HG03097 (cell line): ENCODE results near the gene ZNRF2.
"Not testable (repeated sequence)": the region's sequence is repeated elsewhere in the genome, so short reads cannot be mapped to it uniquely, and the experiment has no call there.

Experiments used
- ATAC-seq: cut with Tn5 transposase; IDR thresholded peaks from one replicate; pipeline ENCODE4 v1.9.1; 2021; ENCODE audit not compliant: unreplicated experiment, low FRiP score

ZNRF2 gene

DNA sequence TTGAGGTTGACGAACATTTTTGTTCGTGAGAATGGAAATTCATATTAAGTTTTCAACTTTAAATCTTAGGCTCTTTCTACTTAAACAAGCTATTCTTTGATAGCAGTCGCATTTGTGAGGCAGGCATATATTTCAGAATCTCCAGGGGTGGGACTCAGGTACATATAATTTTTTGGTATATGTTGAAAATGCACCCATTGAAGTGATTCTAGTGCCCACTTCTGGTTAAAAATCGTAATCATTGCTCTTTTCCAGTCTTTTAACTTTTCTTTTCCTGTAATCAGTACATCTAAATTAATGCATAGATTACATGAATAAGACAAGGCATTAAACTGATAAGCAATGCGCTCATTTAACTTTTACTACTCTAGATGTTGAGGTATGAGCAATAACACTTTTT is 67.8 kb downstream of the ZNRF2 start:
- ATAC-seq, result no peak

DNA sequence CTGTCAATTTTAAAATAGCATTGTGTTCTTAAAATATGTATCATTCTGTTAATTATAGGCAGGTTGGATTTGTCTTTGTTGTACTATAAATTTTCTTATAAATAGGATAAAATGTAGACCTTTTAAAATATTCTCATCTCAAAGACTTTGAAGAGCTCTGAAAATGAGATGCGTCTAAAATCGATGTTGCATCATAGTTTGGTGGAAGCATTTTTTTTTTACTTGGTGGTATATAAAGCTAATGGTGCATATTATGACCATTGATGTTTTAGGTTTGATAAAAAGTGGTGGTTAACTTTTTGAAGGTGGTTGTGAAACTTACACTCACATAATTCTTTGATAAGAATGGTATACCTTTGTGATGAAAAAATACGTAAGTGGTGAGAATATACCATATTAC is 69.1 kb downstream of the ZNRF2 start:
- ATAC-seq, result no peak

DNA sequence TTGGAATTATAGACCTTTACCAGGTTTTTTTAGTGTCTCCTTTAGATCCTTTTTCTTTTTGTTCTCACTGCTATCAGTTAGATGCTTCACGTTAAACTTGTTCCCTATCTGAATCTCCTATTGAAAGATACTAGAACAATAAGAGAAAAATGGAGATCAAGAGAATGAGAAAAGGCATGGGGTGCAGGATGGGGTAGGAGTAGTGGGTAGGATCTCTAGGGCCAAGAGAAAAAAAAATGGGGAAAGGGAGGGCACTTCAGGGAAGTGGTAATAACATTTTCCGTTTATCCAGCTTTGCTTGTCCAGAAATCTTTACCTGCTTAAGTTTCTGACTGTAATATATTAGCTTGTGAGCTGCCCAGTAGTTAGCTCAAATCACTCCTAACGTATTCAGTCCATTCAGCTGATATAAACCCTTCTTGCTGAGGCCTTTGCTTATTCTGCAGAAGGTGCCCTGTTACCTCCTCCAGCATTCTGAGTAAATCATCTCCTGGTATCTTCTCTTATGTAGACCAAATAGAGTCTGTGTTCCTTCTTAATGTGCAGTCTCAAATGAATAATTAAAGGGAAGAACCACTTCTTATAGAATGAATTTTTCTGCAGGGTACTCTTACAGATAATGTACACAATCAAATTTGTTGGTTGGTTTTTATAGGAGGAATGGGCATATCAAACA is 69.7 kb downstream of the ZNRF2 start:
- ATAC-seq, result no peak

DNA sequence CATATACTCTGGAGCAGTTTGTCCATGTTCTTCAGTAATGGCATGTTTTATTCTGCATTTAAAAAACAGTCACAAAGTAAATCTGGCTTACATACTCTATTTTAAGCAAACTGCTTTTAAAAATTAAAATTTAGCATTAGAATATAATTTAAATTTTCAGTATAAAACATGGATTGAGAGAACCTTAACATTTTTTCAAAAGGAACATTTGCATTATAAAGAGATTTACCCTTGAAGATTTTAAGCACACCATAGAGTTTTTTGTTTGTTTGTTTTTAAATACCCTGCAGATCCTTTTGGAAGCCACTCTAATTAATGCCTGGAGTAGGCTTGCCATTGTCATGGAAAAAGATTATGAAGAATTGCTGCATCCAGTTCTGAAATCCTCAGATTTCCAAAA is 70.4 kb downstream of the ZNRF2 start:
- ATAC-seq, result no peak

- ATAC-seq, result no peak
Observed at GRCh38 chr7:30359957-30360356, 75.6 kb downstream of the ZNRF2 start.

- no peak for ATAC-seq
Observed at GRCh38 chr7:30363778-30364563, 79.6 kb downstream of the ZNRF2 start.

DNA sequence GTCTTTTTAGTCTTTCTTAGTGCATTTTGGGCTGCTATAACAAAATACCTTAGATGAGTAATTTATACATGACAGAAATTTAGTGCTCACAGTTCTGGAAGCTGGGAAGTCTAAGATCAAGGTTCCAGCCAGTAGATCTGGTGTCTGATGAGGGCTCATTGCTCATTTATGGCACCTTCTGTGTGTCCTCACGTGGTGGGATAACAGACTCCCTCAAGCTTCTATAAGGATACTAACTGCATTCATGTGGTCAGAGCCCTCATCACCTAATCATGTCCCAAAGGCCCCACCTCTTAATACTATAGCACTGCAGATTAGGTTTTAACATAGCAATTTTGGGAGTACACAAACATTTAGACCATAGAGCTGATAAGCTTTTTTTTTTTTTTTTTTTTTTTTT is 80.4 kb downstream of the ZNRF2 start:
- ATAC-seq, result no peak

GRCh38 chr7:30365621-30366020 is 81.2 kb downstream of the ZNRF2 start:
- ATAC-seq, result no peak

GRCh38 chr7:30366606-30367005 is 82.2 kb downstream of the ZNRF2 start:
- ATAC-seq, result no peak

GRCh38 chr7:30367561-30367960 is 83.2 kb downstream of the ZNRF2 start:
- no peak for ATAC-seq

GRCh38 chr7:30369879-30370278 is 85.5 kb downstream of the ZNRF2 start:
- ATAC-seq, result no peak

DNA sequence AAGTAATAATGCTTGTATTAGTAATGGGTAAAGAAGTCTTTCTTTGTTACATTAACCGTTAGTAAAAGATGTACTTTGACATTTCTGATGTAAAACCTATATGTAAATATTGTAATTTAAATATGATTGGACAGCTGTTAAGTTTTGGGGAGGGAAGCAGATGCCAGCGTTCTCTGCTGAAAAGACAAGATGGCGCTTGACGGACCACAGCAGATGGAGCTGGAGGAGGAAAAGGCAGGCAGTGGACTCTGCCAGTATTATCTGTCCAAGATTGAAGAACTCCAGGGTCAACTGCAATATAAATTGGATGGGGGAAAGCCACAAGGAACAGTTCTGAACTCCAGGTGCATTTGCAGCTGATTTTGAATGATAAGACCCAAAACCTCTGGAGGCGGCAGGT is 86.9 kb downstream of the ZNRF2 start:
- no peak for ATAC-seq

DNA sequence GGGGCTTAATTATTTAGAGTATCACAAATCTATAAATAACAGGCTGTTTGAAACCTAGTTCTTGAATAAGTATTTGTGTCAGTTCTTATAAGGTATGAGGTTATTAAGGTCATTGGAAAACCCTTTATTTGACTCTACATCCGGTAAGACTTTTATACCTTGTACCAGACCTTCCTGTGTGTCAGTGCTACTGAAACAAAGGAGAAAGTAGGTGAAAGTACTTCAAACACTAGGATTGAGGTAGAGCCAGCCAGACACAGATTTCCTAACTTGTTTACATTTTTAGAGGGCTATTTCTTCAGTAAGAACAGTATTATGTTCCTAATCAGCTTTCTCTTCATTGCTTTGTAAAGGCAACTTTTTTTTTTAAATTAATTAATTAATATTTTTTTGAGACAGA is 93.9 kb downstream of the ZNRF2 start:
- ATAC-seq, result no peak

GRCh38 chr7:30379131-30379530 is 94.7 kb downstream of the ZNRF2 start:
- ATAC-seq, result no peak

DNA sequence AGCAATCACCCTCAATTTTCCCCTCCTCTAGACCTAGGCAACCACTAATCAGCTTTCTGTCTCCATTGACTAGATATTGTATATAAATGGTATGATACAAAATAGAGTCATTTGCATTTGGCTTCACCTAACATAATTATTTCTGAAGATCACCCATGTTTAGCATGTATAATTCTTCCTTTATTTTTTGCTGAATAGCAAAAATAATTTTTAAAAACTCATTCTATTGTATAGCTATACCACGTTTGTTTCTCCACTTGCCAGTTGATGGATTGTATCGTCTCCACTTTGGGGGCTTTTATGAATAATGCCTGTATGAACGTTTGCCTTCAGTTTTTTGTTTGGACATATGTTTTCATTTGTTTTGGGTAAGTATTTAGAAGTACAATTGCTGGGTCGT is 95.3 kb downstream of the ZNRF2 start:
- ATAC-seq, result no peak

- no peak for ATAC-seq
Observed at GRCh38 chr7:30380294-30380693, 95.9 kb downstream of the ZNRF2 start.

GRCh38 chr7:30380824-30381223 is 96.4 kb downstream of the ZNRF2 start:
- not testable (repeated sequence) for ATAC-seq

DNA sequence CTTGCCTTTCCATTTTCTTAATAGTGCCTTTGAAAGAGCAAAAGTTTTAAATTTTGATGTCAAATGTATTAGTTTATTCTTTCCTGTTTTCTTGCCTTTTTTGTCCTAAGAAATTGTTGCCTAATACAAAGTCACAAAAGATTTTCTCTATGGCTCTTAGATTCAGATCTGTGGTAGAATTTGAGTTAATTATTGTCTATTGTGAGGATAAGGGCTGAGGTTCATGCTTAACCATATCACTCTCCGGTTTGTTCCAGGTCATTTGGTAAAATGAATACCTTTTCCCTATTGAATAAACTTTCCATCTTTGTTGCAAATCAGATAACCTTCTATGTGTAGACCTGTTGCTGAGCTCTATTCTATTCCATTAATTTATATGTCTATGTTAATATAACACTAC is 98.2 kb downstream of the ZNRF2 start:
- no peak for ATAC-seq

- ATAC-seq, result no peak
Observed at GRCh38 chr7:30389791-30390190, 105.4 kb downstream of the ZNRF2 start.

GRCh38 chr7:30390736-30391636 is 106.6 kb downstream of the ZNRF2 start:
- no peak for ATAC-seq

GRCh38 chr7:30391806-30392205 is 107.4 kb downstream of the ZNRF2 start:
- ATAC-seq, result no peak
